ENCODE results near the gene PRND.
"Not testable (repeated sequence)": the region's sequence is repeated elsewhere in the genome, so short reads cannot be mapped to it uniquely, and the experiment has no call there.

PRND gene, protein sequence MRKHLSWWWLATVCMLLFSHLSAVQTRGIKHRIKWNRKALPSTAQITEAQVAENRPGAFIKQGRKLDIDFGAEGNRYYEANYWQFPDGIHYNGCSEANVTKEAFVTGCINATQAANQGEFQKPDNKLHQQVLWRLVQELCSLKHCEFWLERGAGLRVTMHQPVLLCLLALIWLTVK

DNA sequence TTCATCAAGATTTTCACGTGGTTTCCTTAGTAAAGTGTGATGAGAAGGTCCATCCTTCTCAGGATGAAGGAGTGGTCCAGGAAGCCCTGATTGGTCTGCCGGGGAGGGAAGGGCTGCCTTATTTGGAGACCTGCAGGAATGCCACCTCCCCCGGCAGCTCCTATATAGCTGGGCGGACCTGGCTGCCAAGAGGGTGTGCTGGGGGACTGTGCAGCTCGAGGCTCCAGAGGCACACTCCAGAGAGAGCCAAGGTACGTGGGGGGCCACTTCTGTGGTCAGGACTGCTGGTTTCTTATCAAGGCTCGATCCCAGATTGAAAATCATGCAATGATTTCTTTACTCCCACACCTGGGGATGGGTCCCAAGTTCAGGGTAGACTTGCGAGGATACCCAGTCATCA, at the start of gene PRND:
TSS of gene PRND (plus strand) at position 191 of the 400 bp plus-strand sequence. CDS start 2,643 bp downstream, outside the sequence.
- no peak for DNase-seq

DNA sequence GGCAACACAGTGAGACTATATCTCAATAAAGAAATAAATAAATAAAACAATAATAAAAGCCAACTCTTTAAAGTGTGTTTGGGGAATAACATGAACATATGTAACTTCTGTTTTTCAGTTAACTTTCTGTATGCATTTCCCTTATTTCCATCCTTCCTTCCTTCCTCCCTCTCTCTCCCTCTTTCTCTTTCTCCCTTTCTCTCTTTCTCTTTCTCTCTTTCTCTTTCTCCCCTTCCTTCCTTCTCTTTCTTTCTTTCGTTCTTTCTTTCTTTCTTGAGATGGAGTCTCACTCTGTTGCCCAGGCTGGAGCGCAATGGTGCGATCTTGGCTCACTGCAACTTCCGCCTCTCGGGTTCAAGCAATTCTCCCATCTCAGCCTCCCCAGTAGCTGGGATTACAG, 48.8 kb upstream of the PRND start:
- no peak for DNase-seq

DNA sequence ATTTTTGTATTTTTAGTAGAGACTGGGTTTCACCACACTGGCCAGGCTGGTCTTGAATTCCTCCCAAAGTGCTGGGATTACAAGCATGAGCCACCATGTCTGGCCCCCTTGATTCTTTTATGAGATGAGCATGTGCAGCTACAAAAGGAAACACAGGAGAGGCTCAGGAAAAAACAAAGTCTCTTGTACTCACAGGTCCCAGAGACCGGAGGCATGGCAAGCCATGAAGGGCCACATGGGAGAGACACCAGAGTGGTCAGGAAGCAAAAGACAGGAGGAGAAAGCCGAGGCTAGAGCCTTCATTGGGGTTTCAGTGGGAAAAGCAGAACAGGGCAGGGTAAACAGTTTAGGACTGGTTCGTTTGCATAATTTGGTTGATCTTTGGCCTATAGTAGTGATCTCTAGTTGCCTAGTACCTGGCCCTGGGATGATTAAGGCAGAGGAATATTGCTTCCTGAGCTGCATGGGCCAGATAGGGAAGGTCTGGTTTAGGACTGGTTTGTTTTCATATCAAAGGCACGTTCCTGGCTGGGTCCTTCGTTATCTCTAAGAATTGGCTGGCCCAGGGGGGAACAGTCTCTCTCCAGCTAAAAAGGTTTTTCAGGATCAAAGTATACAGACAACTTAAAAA, 48.2 kb upstream of the PRND start:
- no peak for DNase-seq

DNA sequence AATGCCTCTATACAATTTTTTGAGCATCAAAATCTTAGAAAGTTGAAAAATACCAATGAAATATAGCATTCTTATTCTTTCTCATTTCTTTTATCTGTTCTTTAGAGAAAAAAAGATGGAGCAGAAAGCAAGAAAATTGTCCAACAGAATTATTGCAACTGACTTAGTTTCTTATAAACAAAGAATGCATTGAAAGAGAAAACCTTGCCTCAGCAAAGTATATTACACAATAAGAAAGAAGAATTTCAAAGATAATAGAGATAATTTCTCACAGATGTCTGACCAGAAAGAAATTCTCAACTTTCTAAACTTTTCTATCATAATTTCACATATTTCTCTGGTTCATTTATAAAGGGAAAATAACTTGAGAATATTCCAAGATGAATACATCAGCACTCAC, 47.0 kb upstream of the PRND start:
- DNase-seq = no peak

DNA sequence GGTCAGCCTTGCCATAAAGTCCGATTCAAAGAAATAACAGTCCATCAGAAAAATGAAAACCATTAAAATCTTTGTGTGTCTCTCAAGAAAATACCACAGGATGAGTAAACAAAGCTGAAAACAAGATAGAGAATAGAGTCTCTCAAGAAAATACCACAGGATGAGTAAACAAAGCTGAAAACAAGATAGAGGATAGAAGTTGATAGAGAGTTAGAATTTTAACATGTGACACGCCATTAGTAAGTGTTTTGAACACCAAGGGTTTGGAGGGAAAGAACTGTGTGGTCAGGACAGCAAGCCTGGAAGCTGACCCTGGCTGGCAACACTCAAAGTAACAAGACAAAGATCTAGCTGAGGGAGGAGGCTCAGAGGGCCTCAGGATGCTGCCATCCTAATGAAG, 43.9 kb upstream of the PRND start:
- no peak for DNase-seq

DNA sequence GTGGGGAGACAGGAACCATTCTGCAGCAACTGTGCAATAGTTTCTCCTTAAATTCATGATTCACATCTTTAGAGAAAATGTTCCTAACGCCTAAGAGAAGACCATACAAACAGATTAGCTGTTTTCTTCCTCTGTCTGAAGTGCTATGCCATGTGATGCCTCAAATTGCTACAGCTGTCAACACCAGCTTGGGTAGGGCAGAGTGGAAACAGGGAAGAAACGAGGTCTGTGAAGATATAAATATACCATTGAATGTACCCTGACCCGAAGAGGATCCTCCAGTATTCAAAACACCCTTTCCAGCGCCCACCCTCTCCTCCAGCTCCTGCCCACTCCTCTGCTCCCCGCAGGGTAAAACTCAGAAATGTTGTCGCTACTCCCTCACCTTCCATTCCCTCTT, 40.3 kb upstream of the PRND start:
- no peak for DNase-seq

DNA sequence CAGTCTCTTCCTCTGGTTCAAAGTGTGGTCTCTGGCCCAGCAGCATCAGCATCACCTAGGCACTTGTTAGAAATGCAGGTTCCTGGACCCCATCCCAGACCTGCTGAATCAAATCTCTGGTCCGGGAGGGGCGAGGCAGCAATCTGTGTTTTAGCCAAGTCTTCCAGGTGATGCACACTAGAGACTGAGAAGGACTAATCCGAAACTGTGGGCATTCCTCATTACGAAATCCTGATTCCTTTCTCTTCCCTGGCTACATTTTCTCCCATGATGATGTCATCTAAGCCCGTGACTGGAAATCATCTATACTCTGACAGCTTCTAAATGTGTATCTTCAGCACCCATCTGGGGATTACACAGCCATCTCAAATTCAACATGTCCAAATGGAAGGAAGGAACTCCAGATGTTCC, 39.7 kb upstream of the PRND start:
- no peak for DNase-seq

DNA sequence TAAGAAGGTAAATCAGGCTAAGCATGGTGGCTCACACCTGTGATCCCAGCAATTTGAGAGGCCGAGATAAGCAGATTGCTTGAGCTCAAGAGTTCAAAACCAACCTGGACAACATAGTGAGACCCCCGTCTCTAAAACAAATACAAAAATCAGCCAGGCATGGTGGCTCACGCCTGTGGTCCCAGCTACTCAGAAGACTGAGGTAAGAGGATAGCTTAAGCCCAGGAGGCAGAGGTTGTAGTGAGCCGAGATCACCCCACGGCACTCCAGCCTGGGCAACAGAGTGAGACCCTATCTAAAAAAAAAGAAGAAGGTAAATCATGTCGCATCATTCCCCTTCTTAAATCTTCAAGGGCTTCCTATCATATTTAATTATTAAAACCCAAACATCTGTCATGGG, 39.0 kb upstream of the PRND start:
- DNase-seq = no peak

DNA sequence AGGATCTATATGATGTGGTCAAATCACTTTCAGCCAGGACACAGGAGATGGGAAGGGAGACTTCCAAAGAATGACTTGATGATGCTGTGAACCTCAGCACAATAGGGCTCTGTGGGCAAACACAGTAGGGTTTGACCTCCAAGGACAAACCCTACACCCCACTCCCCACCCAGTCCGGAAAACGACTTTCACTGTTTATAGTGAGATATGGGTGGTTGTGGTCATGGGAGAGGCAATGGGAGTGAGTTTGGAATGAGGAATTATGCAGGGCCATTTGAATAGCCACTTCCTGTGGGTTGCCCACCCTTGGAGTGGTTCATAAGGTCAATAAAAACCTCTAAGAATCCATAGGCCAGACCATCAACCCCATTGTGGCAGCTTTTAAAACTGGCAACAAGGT, 38.4 kb upstream of the PRND start:
- no peak for DNase-seq

DNA sequence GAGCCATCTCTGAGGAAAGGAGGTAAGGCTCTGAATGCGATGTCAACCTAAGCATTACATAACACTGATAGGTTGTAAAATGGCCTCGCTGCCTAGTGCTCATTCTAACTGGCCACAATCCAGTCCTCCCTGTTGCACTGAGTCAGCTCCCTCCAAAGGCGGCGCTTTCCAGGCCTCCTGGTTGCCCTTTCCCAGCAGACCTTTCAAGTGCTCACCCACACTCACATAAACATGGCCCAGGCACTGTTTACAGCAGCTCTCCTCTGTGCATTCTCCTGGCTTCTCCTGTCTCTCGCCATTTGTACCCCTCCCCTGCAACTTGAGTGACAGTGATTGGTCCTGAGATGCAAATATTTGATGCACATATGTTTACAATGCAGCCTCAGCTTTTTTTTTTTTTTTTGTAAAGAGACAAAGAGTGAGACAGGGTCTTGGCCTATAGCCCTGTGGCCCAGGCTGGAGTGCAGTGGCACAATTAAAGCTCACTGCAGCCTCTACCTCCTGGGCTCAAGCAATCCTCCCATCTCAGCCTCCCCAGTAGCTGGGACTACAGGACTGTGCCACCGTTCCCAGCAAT, 36.8 kb upstream of the PRND start:
- DNase-seq = no peak

DNA sequence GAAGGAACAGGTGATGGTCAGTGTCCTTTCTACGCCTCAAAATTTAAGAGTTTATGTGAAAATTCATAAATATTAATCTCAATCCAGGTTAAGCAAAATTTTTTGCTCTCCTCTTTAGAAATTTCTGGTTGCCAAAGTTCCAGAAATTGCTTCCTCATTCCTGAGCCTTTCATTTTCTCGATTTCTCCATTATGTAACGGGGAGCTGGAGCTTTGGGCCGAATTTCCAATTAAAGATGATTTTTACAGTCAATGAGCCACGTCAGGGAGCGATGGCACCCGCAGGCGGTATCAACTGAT, 35.8 kb upstream of the PRND start:
- no peak for DNase-seq

DNA sequence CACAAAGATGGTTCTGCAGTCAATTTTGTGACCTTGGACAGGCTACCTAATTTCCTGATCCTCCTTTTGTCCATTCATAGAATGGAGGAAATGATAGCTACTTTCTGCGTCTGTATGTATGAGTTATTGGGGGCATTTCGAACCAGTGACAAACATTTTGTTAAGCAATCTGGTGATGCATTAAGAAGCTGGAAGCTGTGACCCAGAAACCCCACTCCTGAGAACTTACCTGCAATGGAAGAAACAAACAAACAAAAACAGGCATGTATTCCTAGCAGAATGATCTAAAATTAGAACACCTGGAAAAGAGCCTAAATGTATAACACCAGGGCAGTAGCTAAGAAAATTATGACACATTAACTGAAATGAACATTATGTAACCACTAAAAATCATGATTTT, 33.4 kb upstream of the PRND start:
- no peak for DNase-seq

DNA sequence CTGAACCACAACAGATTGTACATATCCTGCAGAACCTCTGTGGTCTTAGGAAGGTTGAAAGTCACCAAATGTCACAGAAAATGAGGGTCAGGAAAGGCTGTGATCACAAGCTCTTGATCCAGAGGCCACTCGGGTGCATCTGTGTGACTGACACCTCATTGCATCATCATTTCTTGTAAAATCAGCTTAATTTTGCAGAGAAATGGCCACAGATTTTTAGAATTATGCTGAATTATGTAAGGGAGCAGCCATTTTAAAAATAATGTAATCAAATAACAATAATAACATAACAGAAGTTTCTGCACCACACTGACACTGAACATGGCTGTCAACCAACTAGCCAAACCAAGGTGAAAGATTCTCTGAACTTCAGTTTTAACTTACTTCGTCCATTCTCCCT, 32.5 kb upstream of the PRND start:
- no peak for DNase-seq

DNA sequence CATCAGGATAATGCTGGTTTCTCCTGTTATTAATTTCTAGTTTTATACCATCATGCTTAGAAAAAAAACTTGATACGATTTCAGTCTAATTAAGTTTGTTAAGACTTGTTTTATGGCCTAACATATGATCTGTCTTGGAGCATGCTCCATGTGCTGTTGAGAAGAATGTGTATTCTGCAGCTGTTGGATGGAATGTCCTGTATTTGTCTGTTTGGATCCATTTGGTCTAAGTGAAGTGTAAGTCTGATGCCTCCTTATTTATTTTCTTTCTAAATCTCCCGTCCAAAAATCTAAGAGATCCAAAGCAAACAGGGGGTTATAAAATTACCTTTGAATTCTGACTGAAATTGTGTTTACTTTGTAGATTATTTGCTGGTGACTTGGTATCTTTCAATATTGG, 30.0 kb upstream of the PRND start:
- DNase-seq = no peak

DNA sequence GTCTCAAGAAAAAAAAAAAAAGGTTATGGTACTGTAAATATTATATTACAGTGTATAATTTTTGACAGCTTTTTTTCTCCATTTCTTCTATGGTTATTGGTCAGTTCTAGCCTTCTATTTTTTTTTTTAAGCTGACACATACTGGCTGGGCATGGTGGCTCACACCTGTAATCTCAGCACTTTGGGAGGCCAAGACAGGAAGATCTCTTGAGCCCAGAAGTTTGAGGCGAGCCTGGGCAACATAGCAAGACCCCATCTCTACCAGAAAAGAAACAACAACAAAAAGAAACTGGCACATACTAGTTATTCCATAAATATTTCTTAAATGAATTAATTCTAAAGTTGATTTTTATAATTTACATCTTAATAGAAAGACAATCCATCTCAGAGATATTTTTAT, 27.6 kb upstream of the PRND start:
- no peak for DNase-seq

DNA sequence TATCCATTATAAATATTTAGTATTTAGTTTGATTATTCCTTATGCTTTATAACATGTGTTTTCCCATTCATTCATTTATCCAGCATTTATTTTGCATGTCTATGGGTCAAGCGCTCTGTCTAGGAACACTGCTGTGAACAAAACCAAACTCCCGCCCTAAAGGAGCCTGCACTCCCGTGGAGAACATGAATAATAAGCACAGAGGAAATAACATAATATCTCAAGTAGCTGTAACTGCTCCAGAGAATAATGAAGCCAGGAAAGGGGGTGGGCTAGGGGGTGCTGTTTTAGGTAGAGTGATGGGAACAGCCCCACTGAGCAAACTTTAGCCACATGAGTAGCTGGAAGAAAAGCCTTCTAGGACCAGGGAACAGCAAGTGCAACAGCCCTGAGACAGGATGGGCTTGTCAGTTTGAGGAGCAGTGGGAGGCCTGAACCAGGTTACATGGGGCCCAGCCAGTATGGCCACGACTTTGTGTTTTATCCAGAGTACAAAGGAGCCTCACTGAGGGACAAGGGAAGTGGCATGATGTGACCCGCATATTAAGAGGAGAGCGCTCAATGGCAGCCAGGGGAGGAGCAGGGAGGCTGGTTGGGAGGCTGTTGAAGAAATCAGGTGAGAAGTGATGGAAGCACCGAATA, 24.4 kb upstream of the PRND start:
- no peak for DNase-seq

DNA sequence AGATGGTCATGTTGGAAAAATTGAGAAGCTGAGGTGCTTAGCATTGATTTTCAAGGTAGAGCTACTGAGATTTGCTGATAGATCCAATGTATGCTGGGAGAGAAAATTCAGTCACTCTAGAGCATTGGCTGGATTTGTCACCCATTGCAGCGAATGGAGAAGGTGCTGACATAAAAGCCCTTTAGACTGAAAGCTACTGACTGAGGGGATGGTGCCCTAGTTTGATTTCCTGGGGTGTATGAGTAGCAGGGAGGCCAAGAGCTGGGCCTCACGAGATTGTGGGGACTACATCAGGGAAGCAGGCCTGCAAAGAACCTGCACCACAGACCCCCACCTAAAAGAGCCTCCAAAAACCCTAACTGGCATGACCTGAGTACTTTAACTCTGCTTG, 23.9 kb upstream of the PRND start:
- no peak for DNase-seq

DNA sequence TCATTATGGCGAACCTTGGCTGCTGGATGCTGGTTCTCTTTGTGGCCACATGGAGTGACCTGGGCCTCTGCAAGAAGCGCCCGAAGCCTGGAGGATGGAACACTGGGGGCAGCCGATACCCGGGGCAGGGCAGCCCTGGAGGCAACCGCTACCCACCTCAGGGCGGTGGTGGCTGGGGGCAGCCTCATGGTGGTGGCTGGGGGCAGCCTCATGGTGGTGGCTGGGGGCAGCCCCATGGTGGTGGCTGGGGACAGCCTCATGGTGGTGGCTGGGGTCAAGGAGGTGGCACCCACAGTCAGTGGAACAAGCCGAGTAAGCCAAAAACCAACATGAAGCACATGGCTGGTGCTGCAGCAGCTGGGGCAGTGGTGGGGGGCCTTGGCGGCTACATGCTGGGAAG, 22.5 kb upstream of the PRND start:
- DNase-seq = no peak

DNA sequence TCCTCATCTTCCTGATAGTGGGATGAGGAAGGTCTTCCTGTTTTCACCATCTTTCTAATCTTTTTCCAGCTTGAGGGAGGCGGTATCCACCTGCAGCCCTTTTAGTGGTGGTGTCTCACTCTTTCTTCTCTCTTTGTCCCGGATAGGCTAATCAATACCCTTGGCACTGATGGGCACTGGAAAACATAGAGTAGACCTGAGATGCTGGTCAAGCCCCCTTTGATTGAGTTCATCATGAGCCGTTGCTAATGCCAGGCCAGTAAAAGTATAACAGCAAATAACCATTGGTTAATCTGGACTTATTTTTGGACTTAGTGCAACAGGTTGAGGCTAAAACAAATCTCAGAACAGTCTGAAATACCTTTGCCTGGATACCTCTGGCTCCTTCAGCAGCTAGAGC, 21.8 kb upstream of the PRND start:
- no peak for DNase-seq

DNA sequence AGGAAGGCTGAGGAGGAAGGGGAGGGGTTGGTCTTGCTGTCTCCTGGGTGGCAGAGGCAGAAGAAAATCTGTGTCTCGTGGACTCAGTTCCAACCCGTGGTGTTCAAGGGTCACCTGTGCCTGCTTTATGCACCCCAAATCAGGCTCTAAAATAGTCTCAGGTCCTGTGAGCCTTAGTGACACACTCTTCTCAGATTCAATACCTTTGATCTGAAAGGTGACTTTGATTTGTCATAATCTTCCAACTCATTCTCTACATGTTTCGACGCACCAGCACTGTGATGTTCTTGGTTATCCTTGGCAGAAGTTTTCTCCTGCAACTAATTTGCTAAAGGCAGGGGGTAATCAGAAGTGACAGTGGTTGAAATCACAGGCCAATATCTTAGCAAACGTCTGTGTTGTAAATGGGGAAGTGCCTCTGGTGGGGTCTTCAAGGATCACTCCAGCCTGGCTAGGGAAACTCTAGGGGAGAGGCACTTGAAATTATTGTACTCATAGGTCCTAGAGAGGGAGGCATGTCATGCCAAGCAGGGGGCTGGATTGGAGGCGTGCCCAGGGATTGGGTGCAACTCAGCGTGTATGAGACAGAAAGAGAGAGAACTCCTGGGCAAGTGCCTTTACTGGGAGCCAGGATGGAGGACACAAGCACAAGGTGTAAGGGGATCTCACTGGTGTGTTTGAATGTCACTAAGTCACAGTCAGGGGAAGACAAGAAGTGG, 19.0 kb upstream of the PRND start:
- no peak for DNase-seq

DNA sequence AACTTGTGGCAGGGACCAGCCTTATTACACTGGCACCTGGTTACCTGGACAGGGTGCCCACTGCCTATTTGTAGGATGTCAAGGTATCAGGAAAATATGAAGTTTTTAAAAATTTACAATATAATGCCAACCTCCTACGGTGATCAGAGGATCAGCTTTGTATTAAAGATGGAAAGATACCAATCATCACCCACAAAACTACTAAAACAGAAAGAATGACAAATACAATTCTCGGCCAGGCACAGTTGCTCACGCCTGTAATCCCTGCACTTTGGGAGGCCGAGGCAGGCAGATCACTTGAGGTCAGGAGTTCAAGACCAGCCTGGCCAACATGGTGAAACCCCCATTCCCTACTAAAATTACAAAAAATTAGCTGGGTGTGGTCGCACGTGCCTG, 18.4 kb upstream of the PRND start:
- DNase-seq = no peak

DNA sequence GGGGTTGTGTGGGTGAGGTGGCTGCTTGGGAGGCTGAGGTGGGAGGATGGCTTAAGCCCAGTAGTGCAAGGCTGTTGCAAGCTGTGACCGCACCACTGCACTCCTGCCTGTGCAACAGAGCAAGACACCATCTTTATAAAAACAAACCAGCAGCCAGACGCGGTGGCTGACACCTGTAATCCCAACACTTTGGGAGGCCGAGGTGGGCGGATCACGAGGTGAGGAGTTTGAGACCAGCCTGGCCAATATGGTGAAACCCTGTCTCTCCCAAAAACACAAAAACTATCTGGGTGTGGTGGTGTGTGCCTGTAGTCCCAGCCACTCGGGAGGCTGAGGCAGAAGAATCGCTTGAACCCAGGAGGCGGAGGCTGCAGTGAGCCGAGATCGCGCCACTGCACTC, 14.8 kb upstream of the PRND start:
- not testable (repeated sequence) for DNase-seq

DNA sequence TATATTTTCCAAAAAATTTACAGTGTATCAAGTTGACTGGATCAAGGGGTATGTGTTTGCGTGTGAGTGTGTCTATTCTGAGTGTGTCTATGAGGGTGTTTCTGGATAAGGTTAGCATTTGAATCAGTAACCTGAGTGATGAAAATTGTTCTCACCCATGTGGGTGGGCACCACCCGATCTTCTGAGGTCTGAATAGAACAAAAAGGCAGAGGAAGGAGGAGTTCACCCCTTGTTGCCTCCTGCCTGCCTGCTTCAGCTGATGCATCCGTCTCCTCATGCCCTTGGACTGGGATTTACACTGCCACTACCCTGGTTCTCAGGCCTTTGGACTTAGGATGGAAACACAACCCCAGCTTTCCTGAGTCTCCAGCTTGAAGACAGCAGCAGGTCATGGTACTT, 13.7 kb upstream of the PRND start:
- no peak for DNase-seq

DNA sequence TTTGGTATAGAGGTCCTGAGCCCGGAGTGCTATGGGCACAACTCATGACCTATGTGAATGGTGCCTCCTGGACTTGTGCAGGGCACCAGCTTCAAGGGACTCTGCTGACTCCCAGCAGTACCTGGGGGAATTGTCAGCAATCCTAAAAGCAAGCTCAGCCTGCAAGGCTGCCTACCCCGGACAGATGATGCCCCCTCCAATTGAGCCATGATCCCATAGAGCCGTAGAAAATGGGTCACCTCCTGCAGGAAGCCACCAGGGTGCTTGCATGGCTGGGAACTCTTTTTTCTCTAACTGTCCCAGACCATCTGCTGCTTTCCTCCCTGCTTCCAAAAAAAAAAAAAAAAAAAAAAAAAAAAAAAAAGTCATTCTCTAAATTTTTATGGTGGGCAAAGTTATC, 12.9 kb upstream of the PRND start:
- no peak for DNase-seq
